Esophagus (tissue), 2 donors: Measurements from ENCODE around the gene FCRL3. TPM values are rescaled to one million over a fixed set of nuclear protein-coding genes. Genes with fewer than 3 reads are reported as not detected.

Experiments used
- H3K27ac ChIP-seq, 2 donors: one replicate each; pipeline ENCODE4 v1.5.1; 2013; ENCODE audit warnings: low read depth in 2 of 2, mild to moderate bottlenecking in 2 of 2, inconsistent platforms in 1 of 2, low read length in 1 of 2, moderate library complexity in 1 of 2
- H3K27me3 ChIP-seq, 2 donors: one replicate each; pipeline ENCODE4 v1.6.1; 2013; ENCODE audit warnings: low read length in 2 of 2, control low read depth in 1 of 2, mild to moderate bottlenecking in 1 of 2; ENCODE audit not compliant: insufficient read depth in 2 of 2, control insufficient read depth in 1 of 2
- H3K36me3 ChIP-seq, 2 donors: one replicate each; pipeline ENCODE4 v1.6.1; 2013; ENCODE audit warnings: low read length in 1 of 2; ENCODE audit not compliant: control insufficient read depth in 2 of 2, insufficient read depth in 2 of 2
- H3K4me1 ChIP-seq, 2 donors: one replicate each; pipeline ENCODE4 v1.6.1; 2013; ENCODE audit warnings: low read length in 1 of 2; ENCODE audit not compliant: control insufficient read depth in 2 of 2, insufficient read depth in 2 of 2
- H3K4me3 ChIP-seq, 2 donors: one replicate each; pipeline ENCODE4 v1.5.1; 2013; ENCODE audit warnings: low read length in 2 of 2, mild to moderate bottlenecking in 2 of 2, low read depth in 1 of 2, moderate library complexity in 1 of 2
- H3K9me3 ChIP-seq, 2 donors: one replicate each; pipeline ENCODE4 v1.6.1; 2013; ENCODE audit warnings: mild to moderate bottlenecking in 2 of 2, low read depth in 1 of 2, low read length in 1 of 2, moderate library complexity in 1 of 2; ENCODE audit not compliant: control insufficient read depth in 2 of 2, insufficient read depth in 1 of 2
- WGBS, 2 donors: extraction: QIAGEN DNeasy Blood & Tissue Kit; methylation state at CpG; one replicate each; pipeline ENCODE4 v1.1.7; 2013; 5-methylcytosine and 5-hydroxymethylcytosine counted together
- polyA plus RNA-seq, 2 donors: library from polyadenylated mRNA; stranded (reverse); fragments of 200-250 nt; gene quantifications; one replicate each; pipeline ENCODE4 v1.2.3, GENCODE V29; 2013
- donor health status: healthy with polysubstance abuse.
- donor health status: Bipolar disorder and iron deficiency.

The FCRL3 gene
- polyA plus RNA-seq, 2 donors, result 0.05 TPM; not detected in 1

GRCh38 chr1:157691285-157691920 lies 9.2 kb downstream of the FCRL3 start:
- H3K27ac ChIP-seq, result no peak overlapping the region
- H3K9me3 ChIP-seq, result no peaks in the 10 kb centered on the region
- 40 to 41% methylated on average over 5 of the region's 5 CpGs for WGBS, 2 donors
- no peaks in the 10 kb centered on the region for H3K27me3 ChIP-seq
- H3K4me3 ChIP-seq, result no peak overlapping the region
- no peaks in the 10 kb centered on the region for H3K4me1 ChIP-seq
- H3K36me3 ChIP-seq, result no peaks in the 10 kb centered on the region

GRCh38 chr1:157682710-157683437 lies 17.7 kb downstream of the FCRL3 start:
- Histone ChIP-seq H3K4me1 (no peaks in the 10 kb centered on the region), H3K36me3 (no peaks in the 10 kb centered on the region), H3K9me3 (no peaks in the 10 kb centered on the region), H3K4me3 (no peak overlapping the region), H3K27me3 (no peaks in the 10 kb centered on the region), H3K27ac (no peak overlapping the region)
- WGBS, 2 donors, result 52 to 59% methylated on average over 5 of the region's 5 CpGs

GRCh38 chr1:157678721-157679120 lies 21.8 kb downstream of the FCRL3 start:
- no peaks in the 10 kb centered on the region for H3K4me1 ChIP-seq
- no peaks in the 10 kb centered on the region for H3K36me3 ChIP-seq
- 57 to 66% methylated on average over 4 of the region's 4 CpGs for whole genome bisulfite sequencing, 2 donors
- no peak overlapping the region for H3K27ac ChIP-seq
- H3K4me3 ChIP-seq, result no peak overlapping the region
- H3K9me3 ChIP-seq, result peaks cover 0 to 3% of the 10 kb centered on the region in 2 donors
- no peaks in the 10 kb centered on the region for H3K27me3 ChIP-seq

- H3K9me3 ChIP-seq, result peaks cover 0 to 3% of the 10 kb centered on the region in 2 donors
- H3K4me3 ChIP-seq, result no peak overlapping the region
- no peaks in the 10 kb centered on the region for H3K4me1 ChIP-seq
- H3K27ac ChIP-seq, result no peak overlapping the region
- no peaks in the 10 kb centered on the region for H3K36me3 ChIP-seq
- 58 to 90% methylated on average over 1 of the region's 1 CpG for WGBS, 2 donors
- H3K27me3 ChIP-seq, result no peaks in the 10 kb centered on the region
These were observed 27.6 kb downstream of the FCRL3 start for GRCh38 chr1:157673008-157673407.

- H3K36me3 ChIP-seq, result no peaks in the 10 kb centered on the region
- no peak overlapping the region for H3K4me3 ChIP-seq
- no peak overlapping the region for H3K27ac ChIP-seq
- no peaks in the 10 kb centered on the region for H3K4me1 ChIP-seq
- peaks cover 0 to 3% of the 10 kb centered on the region in 2 donors for H3K9me3 ChIP-seq
- H3K27me3 ChIP-seq, result no peaks in the 10 kb centered on the region
These were observed 28.7 kb downstream of the FCRL3 start for GRCh38 chr1:157671895-157672294.

GRCh38 chr1:157659576-157660247 lies 40.9 kb downstream of the FCRL3 start:
- H3K4me3 ChIP-seq, result no peak overlapping the region
- WGBS, 2 donors, result 88 to 90% methylated on average over 3 of the region's 3 CpGs
- no peaks in the 10 kb centered on the region for H3K36me3 ChIP-seq
- H3K4me1 ChIP-seq, result no peaks in the 10 kb centered on the region
- H3K27me3 ChIP-seq, result no peaks in the 10 kb centered on the region
- no peaks in the 10 kb centered on the region for H3K9me3 ChIP-seq
- H3K27ac ChIP-seq, result no peak overlapping the region

GRCh38 chr1:157658571-157658970 lies 42.0 kb downstream of the FCRL3 start:
- no peaks in the 10 kb centered on the region for H3K27me3 ChIP-seq
- no peaks in the 10 kb centered on the region for H3K9me3 ChIP-seq
- H3K27ac ChIP-seq, result no peak overlapping the region
- no peak overlapping the region for H3K4me3 ChIP-seq
- 91 to 99% methylated on average over 3 of the region's 3 CpGs for WGBS, 2 donors
- no peaks in the 10 kb centered on the region for H3K36me3 ChIP-seq
- no peaks in the 10 kb centered on the region for H3K4me1 ChIP-seq

GRCh38 chr1:157653494-157653873 lies 47.1 kb downstream of the FCRL3 start:
- H3K27me3 ChIP-seq, result peaks cover 0 to 3% of the 10 kb centered on the region in 2 donors
- H3K4me1 ChIP-seq, result no peaks in the 10 kb centered on the region
- H3K27ac ChIP-seq, result no peak overlapping the region
- no peaks in the 10 kb centered on the region for H3K9me3 ChIP-seq
- H3K36me3 ChIP-seq, result no peaks in the 10 kb centered on the region
- 47 to 68% methylated on average over 3 of the region's 3 CpGs for WGBS, 2 donors
- H3K4me3 ChIP-seq, result no peak overlapping the region

GRCh38 chr1:157652859-157653493 lies 47.6 kb downstream of the FCRL3 start:
- Histone ChIP-seq H3K4me3 (no peak overlapping the region), H3K9me3 (no peaks in the 10 kb centered on the region), H3K27me3 (peaks cover 0 to 3% of the 10 kb centered on the region in 2 donors), H3K27ac (no peak overlapping the region), H3K4me1 (no peaks in the 10 kb centered on the region), H3K36me3 (no peaks in the 10 kb centered on the region)
- WGBS, 2 donors, result 74 to 77% methylated on average over 5 of the region's 5 CpGs
